ENCODE data around the gene MED25. TPM values are rescaled to one million over a fixed set of nuclear protein-coding genes. Genes with fewer than 3 reads are reported as not detected.

Gene MED25
- total RNA-seq, 2 donors from 2014 or later = 89.1 to 90.0 TPM

- Mint-ChIP-seq H3K27me3 (ENCODE audit: insufficient read depth) (no peaks in the 10 kb centered on the region), H3K27ac (peak overlapping the region; percentile 30), H3K4me3 (no peak overlapping the region), H3K36me3 (ENCODE audit: low read depth) (peaks cover 65% of the 10 kb centered on the region), H3K4me1 (no peaks in the 10 kb centered on the region), H3K9me3 (no peaks in the 10 kb centered on the region)
- Histone ChIP-seq H3K4me1 (ENCODE audit: control insufficient read depth, insufficient read depth, low read length) (no peaks in the 10 kb centered on the region), H3K27ac (ENCODE audit: low read depth, low read length) (peak overlapping the region; percentile 38), H3K27me3 (ENCODE audit: control insufficient read depth, insufficient read depth, low read length, poor library complexity, severe bottlenecking) (no peaks in the 10 kb centered on the region), H3K9ac (ENCODE audit: extremely low read depth, low read length, poor library complexity, severe bottlenecking) (no peak overlapping the region), H3K9me3 (ENCODE audit: control insufficient read depth, low read length) (no peaks in the 10 kb centered on the region), H3K36me3 (ENCODE audit: control insufficient read depth, insufficient read depth, low read length) (peaks cover 46% of the 10 kb centered on the region), H3K4me3 (ENCODE audit: low read length) (no peak overlapping the region)
- WGBS, 2 experiments (ENCODE audit: insufficient coverage in 1 of 2, insufficient read length in 1 of 2) = 93 to 97% methylated on average over 5 to 6 of the region's 6 CpGs
- DNase-seq = no peak
- TF ChIP-seq CTCF (conservative IDR thresholded peaks at IDR 0.05) = no peak
These were observed 24.6 kb upstream of the MED25 start for GRCh38 chr19:49793561-49793840.

- Mint-ChIP-seq H3K27me3 (ENCODE audit: insufficient read depth) (no peaks in the 10 kb centered on the region), H3K27ac (no peak overlapping the region), H3K36me3 (ENCODE audit: low read depth) (peaks cover 65% of the 10 kb centered on the region), H3K4me3 (no peak overlapping the region), H3K4me1 (no peaks in the 10 kb centered on the region), H3K9me3 (no peaks in the 10 kb centered on the region)
- Histone ChIP-seq H3K9me3 (ENCODE audit: control insufficient read depth, low read length) (no peaks in the 10 kb centered on the region), H3K27me3 (ENCODE audit: control insufficient read depth, insufficient read depth, low read length, poor library complexity, severe bottlenecking) (no peaks in the 10 kb centered on the region), H3K36me3 (ENCODE audit: control insufficient read depth, insufficient read depth, low read length) (peaks cover 49% of the 10 kb centered on the region), H3K9ac (ENCODE audit: extremely low read depth, low read length, poor library complexity, severe bottlenecking) (no peak overlapping the region), H3K4me1 (ENCODE audit: control insufficient read depth, insufficient read depth, low read length) (no peaks in the 10 kb centered on the region), H3K4me3 (ENCODE audit: low read length) (no peak overlapping the region), H3K27ac (ENCODE audit: low read depth, low read length) (no peak overlapping the region)
- DNase-seq = no peak
- TF ChIP-seq CTCF (conservative IDR thresholded peaks at IDR 0.05) = no peak
- WGBS, 2 experiments (ENCODE audit: insufficient coverage in 1 of 2, insufficient read length in 1 of 2) = 93 to 100% methylated on average over 6 to 20 of the region's 20 CpGs
These were observed 22.5 kb upstream of the MED25 start for GRCh38 chr19:49795615-49796014.

GRCh38 chr19:49798574-49798973 is 19.5 kb upstream of the MED25 start:
- H3K4me1 Mint-ChIP-seq = peaks cover 3% of the 10 kb centered on the region
- TF ChIP-seq CTCF (conservative IDR thresholded peaks at IDR 0.05) = no peak
- WGBS, 2 experiments (ENCODE audit: insufficient coverage in 1 of 2, insufficient read length in 1 of 2) = 96 to 98% methylated on average over 7 to 11 of the region's 11 CpGs
- H3K36me3 ChIP-seq (ENCODE audit: control insufficient read depth, insufficient read depth, low read length) = peaks cover 48% of the 10 kb centered on the region
- H3K27ac Mint-ChIP-seq = no peak overlapping the region
- no peaks in the 10 kb centered on the region for H3K9me3 Mint-ChIP-seq
- H3K4me3 ChIP-seq (ENCODE audit: low read length) = no peak overlapping the region
- no peak overlapping the region for H3K9ac ChIP-seq (ENCODE audit: extremely low read depth, low read length, poor library complexity, severe bottlenecking)
- H3K27me3 ChIP-seq (ENCODE audit: control insufficient read depth, insufficient read depth, low read length, poor library complexity, severe bottlenecking) = no peaks in the 10 kb centered on the region
- H3K36me3 Mint-ChIP-seq (ENCODE audit: low read depth) = peaks cover 69% of the 10 kb centered on the region
- no peaks in the 10 kb centered on the region for H3K4me1 ChIP-seq (ENCODE audit: control insufficient read depth, insufficient read depth, low read length)
- H3K27ac ChIP-seq (ENCODE audit: low read depth, low read length) = no peak overlapping the region
- no peaks in the 10 kb centered on the region for H3K9me3 ChIP-seq (ENCODE audit: control insufficient read depth, low read length)
- no peak overlapping the region for H3K4me3 Mint-ChIP-seq
- H3K27me3 Mint-ChIP-seq (ENCODE audit: insufficient read depth) = no peaks in the 10 kb centered on the region
- no peak for DNase-seq
